Activated CD8-positive, alpha-beta memory T cell treated with anti-CD3 and anti-CD28 coated beads, Interleukin-2, amount 50 U/mL, for 1 hour (primary cell): ENCODE data around the gene CELA1.

Experiments
- DNase-seq: peaks from one replicate; pipeline ENCODE4 v3.0.0-alpha.2; 2020; ENCODE audit errors: extremely low read depth

The CELA1 gene

GRCh38 chr12:51374856-51375255, 28.4 kb upstream of the CELA1 start:
- no peak for DNase-seq

GRCh38 chr12:51374361-51374760, 27.9 kb upstream of the CELA1 start:
- DNase-seq = no peak

- DNase-seq = no peak
These were observed 26.7 kb upstream of the CELA1 start for GRCh38 chr12:51373187-51373586.

GRCh38 chr12:51372021-51372420, 25.5 kb upstream of the CELA1 start:
- DNase-seq = no peak

- no peak for DNase-seq
These were observed 24.9 kb upstream of the CELA1 start for GRCh38 chr12:51371295-51371953.

- DNase-seq = no peak
These were observed 24.2 kb upstream of the CELA1 start for GRCh38 chr12:51370667-51371066.

- DNase-seq = no peak
These were observed 23.1 kb upstream of the CELA1 start for GRCh38 chr12:51369581-51369980.

GRCh38 chr12:51368640-51369517, 22.4 kb upstream of the CELA1 start:
- DNase-seq = peak; percentile 86

- no peak for DNase-seq
These were observed 18.8 kb upstream of the CELA1 start for GRCh38 chr12:51365276-51365675.

- DNase-seq = no peak
These were observed 17.5 kb upstream of the CELA1 start for GRCh38 chr12:51364001-51364400.

- DNase-seq = no peak
These were observed 16.4 kb upstream of the CELA1 start for GRCh38 chr12:51362747-51363342.

- DNase-seq = no peak
These were observed 15.8 kb upstream of the CELA1 start for GRCh38 chr12:51362307-51362706.

- DNase-seq = no peak
These were observed 14.9 kb upstream of the CELA1 start for GRCh38 chr12:51361161-51362016.

GRCh38 chr12:51360315-51360714, 13.8 kb upstream of the CELA1 start:
- no peak for DNase-seq

- DNase-seq = no peak
These were observed 13.4 kb upstream of the CELA1 start for GRCh38 chr12:51359851-51360250.

- DNase-seq = no peak
These were observed 12.0 kb upstream of the CELA1 start for GRCh38 chr12:51358496-51358895.

- no peak for DNase-seq
These were observed 11.0 kb upstream of the CELA1 start for GRCh38 chr12:51357374-51358047.

- no peak for DNase-seq
These were observed 5.5 kb upstream of the CELA1 start for GRCh38 chr12:51351913-51352532.

GRCh38 chr12:51349026-51349425, 2.5 kb upstream of the CELA1 start:
- DNase-seq = no peak

GRCh38 chr12:51348116-51348515, 1.6 kb upstream of the CELA1 start:
- no peak for DNase-seq

- DNase-seq = no peak
These were observed 798 bp downstream of the CELA1 start for GRCh38 chr12:51345681-51346080.
